ENCODE results near the gene POMC.

GRCh38 chr2:25132693-25133092 is 35.7 kb downstream of the POMC start:
- TF ChIP-seq EP300 (IDR thresholded peaks at IDR 0.05) (no peak), CTCF (IDR thresholded peaks at IDR 0.05) (no peak)
